ENCODE measurements around the gene PDE9A. TPM values are rescaled to one million over a fixed set of nuclear protein-coding genes. Genes with fewer than 3 reads are reported as not detected.

Gene PDE9A
- total RNA-seq, 4 donors from 2014 or later, result 10.6 to 83.2 (median 28.5) TPM

DNA sequence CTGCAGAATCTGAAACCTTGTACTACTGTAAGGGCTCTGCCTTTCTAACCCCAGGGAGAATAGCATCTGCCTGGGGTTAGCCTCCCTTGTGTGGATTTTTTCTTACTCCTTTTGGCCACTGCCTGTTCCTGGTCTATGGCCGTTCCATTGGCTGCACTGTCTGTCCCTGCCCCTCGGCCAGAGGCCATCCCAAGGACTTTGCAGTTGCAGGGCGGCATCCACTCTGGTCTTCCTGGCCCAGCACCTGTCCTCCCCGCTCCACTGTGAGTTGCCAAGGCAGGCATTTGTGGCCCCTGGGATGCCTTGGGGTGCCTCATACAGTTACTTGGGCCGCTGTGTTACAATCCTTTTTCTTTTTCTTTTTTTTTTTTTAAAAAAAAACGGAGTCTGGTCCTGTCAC, 45.8 kb downstream of the PDE9A start:
- Histone ChIP-seq H3K4me1 (peaks cover 0 to 18% (median 10%) of the 10 kb centered on the region in 3 donors), H3K36me3 (peaks cover 0 to 47% of the 10 kb centered on the region in 2 donors), H3K4me3 (no peak overlapping the region), H3K27ac (no peak overlapping the region), H3K9me3 (peaks cover 0 to 8% (median 0%) of the 10 kb centered on the region in 3 donors), H3K27me3 (no peaks in the 10 kb centered on the region)
- no peak for ATAC-seq
- TF ChIP-seq POLR2A (IDR thresholded peaks at IDR 0.05) (no peak), POLR2AphosphoS5 (IDR thresholded peaks at IDR 0.05) (no peak), EP300 (IDR thresholded peaks at IDR 0.05) (no peak)
- TF ChIP-seq, protein P1, sequence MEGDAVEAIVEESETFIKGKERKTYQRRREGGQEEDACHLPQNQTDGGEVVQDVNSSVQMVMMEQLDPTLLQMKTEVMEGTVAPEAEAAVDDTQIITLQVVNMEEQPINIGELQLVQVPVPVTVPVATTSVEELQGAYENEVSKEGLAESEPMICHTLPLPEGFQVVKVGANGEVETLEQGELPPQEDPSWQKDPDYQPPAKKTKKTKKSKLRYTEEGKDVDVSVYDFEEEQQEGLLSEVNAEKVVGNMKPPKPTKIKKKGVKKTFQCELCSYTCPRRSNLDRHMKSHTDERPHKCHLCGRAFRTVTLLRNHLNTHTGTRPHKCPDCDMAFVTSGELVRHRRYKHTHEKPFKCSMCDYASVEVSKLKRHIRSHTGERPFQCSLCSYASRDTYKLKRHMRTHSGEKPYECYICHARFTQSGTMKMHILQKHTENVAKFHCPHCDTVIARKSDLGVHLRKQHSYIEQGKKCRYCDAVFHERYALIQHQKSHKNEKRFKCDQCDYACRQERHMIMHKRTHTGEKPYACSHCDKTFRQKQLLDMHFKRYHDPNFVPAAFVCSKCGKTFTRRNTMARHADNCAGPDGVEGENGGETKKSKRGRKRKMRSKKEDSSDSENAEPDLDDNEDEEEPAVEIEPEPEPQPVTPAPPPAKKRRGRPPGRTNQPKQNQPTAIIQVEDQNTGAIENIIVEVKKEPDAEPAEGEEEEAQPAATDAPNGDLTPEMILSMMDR (IDR thresholded peaks at IDR 0.05), result no peak
- WGBS, 2 donors (ENCODE audit: low coverage in 1 of 2), result 90% methylated on average over 4 of the region's 6 CpGs; no CpG with 5 or more reads in 1 of the 2 donors

DNA sequence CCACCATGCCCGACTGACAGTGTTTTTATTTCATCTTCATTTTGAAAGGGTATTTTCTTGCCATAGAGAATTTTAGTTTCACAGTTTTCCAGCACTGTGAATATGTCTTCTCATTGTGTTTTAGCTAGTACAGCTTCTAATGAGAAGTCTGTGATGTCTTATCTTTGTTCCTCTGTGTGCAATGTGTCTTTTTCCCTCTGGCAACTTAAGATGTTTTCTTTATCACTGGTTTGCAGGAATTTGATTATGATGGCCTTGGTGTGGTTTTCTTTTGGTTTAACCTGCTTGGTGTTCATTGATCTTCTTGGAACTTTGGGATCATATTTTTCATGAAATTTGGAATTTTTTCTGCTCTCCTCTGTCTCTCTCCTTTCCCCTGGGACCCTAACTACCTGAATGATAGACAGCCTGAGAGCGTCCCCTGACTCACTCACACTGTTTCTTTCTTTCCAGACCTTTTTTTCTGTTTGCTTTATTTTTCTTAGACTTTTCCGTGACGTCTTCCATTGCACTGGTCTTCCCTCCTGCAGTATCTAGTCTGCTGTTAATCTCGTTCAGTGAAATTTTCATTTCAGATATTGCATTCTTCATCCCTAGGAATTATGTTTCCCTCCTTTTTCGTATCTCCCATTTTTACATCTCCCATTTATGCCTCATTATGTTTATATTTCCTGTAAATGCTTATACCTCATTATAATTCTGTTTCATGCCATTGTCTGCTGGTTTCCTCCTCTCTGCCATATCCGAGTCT, 48.5 kb downstream of the PDE9A start:
- Histone ChIP-seq H3K27ac (no peak overlapping the region), H3K36me3 (peaks cover 0 to 48% of the 10 kb centered on the region in 2 donors), H3K27me3 (no peaks in the 10 kb centered on the region), H3K4me3 (no peak overlapping the region), H3K9me3 (peaks cover 0 to 8% (median 0%) of the 10 kb centered on the region in 3 donors), H3K4me1 (no peaks in the 10 kb centered on the region)
- ATAC-seq, result no peak
- WGBS, 2 donors (ENCODE audit: low coverage in 1 of 2), result 87 to 97% methylated on average over 4 to 7 of the region's 7 CpGs
- TF ChIP-seq EP300 (IDR thresholded peaks at IDR 0.05), result no peak
- TF ChIP-seq, protein P1 (IDR thresholded peaks at IDR 0.05), result no peak
- TF ChIP-seq POLR2AphosphoS5 (IDR thresholded peaks at IDR 0.05), result no peak
- no peak for TF ChIP-seq POLR2A (IDR thresholded peaks at IDR 0.05)

DNA sequence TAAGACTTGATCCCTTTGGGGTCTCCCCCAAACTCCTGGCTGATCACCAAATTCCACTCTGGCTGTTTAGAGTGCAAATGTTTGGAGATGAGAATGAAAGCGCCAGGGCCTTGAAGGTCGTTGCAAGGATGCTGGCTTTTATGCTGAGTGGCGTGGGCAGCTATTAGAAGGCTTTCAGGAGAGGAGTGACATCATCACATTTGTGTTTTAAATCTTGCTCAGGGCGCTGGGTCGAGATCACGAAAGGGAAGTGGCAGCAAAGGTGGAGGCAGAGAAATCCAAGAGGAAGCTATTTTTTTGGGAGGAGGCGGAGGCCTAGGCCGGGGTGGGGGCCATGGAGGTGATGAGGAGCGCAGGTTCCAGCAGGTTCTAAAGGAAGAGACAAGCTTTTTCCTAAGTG, 49.3 kb downstream of the PDE9A start:
- Histone ChIP-seq H3K36me3 (peaks cover 0 to 48% of the 10 kb centered on the region in 2 donors), H3K9me3 (peaks cover 0 to 8% (median 0%) of the 10 kb centered on the region in 3 donors), H3K4me3 (no peak overlapping the region), H3K4me1 (no peaks in the 10 kb centered on the region), H3K27ac (no peak overlapping the region), H3K27me3 (no peaks in the 10 kb centered on the region)
- ATAC-seq, result no peak
- TF ChIP-seq, protein P1 (IDR thresholded peaks at IDR 0.05), result no peak
- WGBS, 2 donors (ENCODE audit: low coverage in 1 of 2), result 93 to 96% methylated on average over 3 to 6 of the region's 9 CpGs

DNA sequence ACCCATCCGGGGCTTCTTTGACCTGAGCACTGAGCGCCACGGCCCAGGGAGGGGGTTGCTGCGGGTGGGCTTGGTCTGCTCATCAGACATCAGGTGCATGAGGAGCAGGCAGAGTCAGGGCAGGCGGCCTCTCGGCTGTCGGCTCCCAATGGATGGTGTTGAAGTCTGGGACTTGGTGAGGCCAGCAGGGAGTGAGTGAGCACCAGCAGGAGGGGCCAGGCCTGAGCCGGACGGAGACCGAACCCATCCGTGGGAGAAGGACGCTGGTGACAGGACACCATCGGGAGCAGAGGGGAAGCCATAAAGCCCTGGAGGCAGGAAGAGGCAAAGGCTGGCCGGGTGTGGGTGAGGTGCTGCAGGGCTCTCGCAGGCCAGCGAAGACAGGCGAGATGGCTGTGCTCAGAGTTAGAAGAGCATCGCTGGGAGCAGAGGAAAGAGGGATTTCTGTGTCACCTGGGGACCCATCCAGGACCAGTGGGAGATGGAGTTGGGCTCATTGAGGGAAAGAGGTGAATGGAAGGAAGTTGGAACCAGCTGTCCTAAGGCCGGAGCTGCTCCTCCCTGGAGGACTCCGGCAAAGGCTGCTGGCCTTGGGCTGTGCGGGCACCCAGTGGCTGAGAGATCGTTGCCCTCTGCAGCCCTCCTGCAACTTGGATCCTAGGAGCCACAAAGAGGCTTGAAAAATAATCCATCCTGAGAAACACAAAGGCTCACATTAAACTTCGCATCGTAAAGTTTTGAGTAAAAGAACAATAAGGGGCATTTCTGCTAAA, 49.9 kb downstream of the PDE9A start:
- H3K36me3 ChIP-seq, result peaks cover 0 to 48% of the 10 kb centered on the region in 2 donors
- ATAC-seq, result no peak
- no peaks in the 10 kb centered on the region for H3K27me3 ChIP-seq
- H3K9me3 ChIP-seq, result peaks cover 0 to 8% (median 0%) of the 10 kb centered on the region in 3 donors
- WGBS, 2 donors (ENCODE audit: low coverage in 1 of 2), result 89 to 92% methylated on average over 6 to 24 of the region's 24 CpGs
- TF ChIP-seq EP300 (IDR thresholded peaks at IDR 0.05), result no peak
- TF ChIP-seq, protein P1 (IDR thresholded peaks at IDR 0.05), result no peak
- no peak for TF ChIP-seq POLR2A (IDR thresholded peaks at IDR 0.05)
- no peak for TF ChIP-seq POLR2AphosphoS5 (IDR thresholded peaks at IDR 0.05)
- no peak overlapping the region for H3K27ac ChIP-seq
- no peak overlapping the region for H3K4me3 ChIP-seq
- H3K4me1 ChIP-seq, result no peaks in the 10 kb centered on the region
